Adrenal gland (tissue), 12 donors: ENCODE results near the gene ZNF516. TPM values are rescaled to one million over a fixed set of nuclear protein-coding genes. Genes with fewer than 3 reads are reported as not detected.
A peak's percentile ranks its signal among the peaks of the same experiment; 100 is the strongest.

Source experiments
- DNase-seq, 7 donors: peaks; one replicate each; pipeline ENCODE4 v3.0.0-alpha.2; 2019 to 2020
- H3K27ac ChIP-seq, 5 donors: fragments of 200-600 bp; sonication (generic) in 4 of 5; 1 replicate in 3 of 5; 2 replicates in 2 of 5; pipeline versions ENCODE4 v1.5.1 to v1.8.0; 2016 to 2020; ENCODE audit warnings: mild to moderate bottlenecking in 1 of 5
- H3K27me3 ChIP-seq: fragments of 200-600 bp; 2 replicates; pipeline ENCODE4 v1.8.0; 2021
- H3K36me3 ChIP-seq, 2 donors: fragments of 200-600 bp; replicated peaks in 1 of 2; 1 replicate in 1 of 2; 2 replicates in 1 of 2; pipeline versions ENCODE4 v1.5.1 to v1.8.0; 2018 to 2022
- H3K4me1 ChIP-seq, 2 donors: fragments of 200-600 bp; replicated peaks in 1 of 2; 1 replicate in 1 of 2; 2 replicates in 1 of 2; pipeline versions ENCODE4 v1.5.1 to v1.8.0; 2018 to 2021
- H3K4me3 ChIP-seq, 4 donors: fragments of 200-600 bp; sonication (generic) in 3 of 4; one replicate each; pipeline ENCODE4 v1.5.1; 2016 to 2018
- H3K9me3 ChIP-seq, 3 donors: fragments of 200-600 bp; sonication (generic) in 1 of 3; replicated peaks in 1 of 3; 1 replicate in 2 of 3; 2 replicates in 1 of 3; pipeline versions ENCODE4 v1.5.1 to v1.8.0; 2016 to 2021
- POLR2A ChIP-seq, 2 donors: fragments of 450-650 bp; IDR thresholded peaks; one replicate each; pipeline ENCODE4 v1.6.1; 2017; ENCODE audit warnings: antibody characterized with exemption in 2 of 2, mild to moderate bottlenecking in 2 of 2, moderate library complexity in 1 of 2
- WGBS, 4 donors: extraction: QIAGEN DNeasy Blood & Tissue Kit in 2 of 4; methylation state at CpG; one replicate each; pipeline versions ENCODE4 v1.1.5 to v1.1.7; 2013 to 2017; 5-methylcytosine and 5-hydroxymethylcytosine counted together
- intact Hi-C, 2 donors: fragments of 100-400 bp; cut with DNase I; formaldehyde crosslinking; loops; one replicate each; pipeline versions ENCODE4 v1.14.1 to v1.15.0; 2022 to 2023
- polyA plus RNA-seq, 3 donors: library from polyadenylated mRNA; stranded (reverse); fragments of 200-250 nt in 2 of 3; fragments of 350-450 nt in 1 of 3; fragmentation: Illumina TruSeq in 1 of 3; extraction: RNeasy Lipid Tissue Mini Kit (QIAGEN cat#74804) in 1 of 3; gene quantifications; one replicate each; pipeline ENCODE4 v1.2.3, GENCODE V29; 2013 to 2014
- total RNA-seq, 9 donors: library from RNA; depleted of rRNA in 4 of 9; stranded (reverse); fragments of >200 nt in 4 of 9; fragments of 120-200 nt in 1 of 9; fragmentation: NEBNext Ultra II Directional in 1 of 9; extraction: Animal tissue kit (Norgen Biotek cat#: 25700) in 1 of 9; gene quantifications; one replicate each; pipeline versions ENCODE4 v1.1.0 to v1.2.4, GENCODE V29; 2013 to 2023
- TF ChIP-seq, protein P1 (sequence below), 6 experiments: fragments of 450-650 bp in 4 of 6; fragments of 200-600 bp in 2 of 6; sonication (generic) in 1 of 6; IDR thresholded peaks; 1 replicate in 5 of 6; 2 replicates in 1 of 6; pipeline versions ENCODE4 v1.5.1 to v1.8.0; 2016 to 2021; ENCODE audit warnings: antibody characterized with exemption in 6 of 6, mild to moderate bottlenecking in 2 of 6, moderate library complexity in 1 of 6
- donor health status: healthy with polysubstance abuse.
- donor health status: Bipolar disorder and iron deficiency.
- donor health status: DM: yes; HTN: yes; CAD: no.
- donor health status: DM: no; HTN: no; CAD: no.
- donor health status: DM: no; HTN: no; CAD: no.
- donor health status: DM: yes; HTN: yes; CAD: no.

ZNF516 gene
- total and polyA plus RNA-seq, 12 donors: 8.6 to 60.1 (median 31.0) TPM

DNA sequence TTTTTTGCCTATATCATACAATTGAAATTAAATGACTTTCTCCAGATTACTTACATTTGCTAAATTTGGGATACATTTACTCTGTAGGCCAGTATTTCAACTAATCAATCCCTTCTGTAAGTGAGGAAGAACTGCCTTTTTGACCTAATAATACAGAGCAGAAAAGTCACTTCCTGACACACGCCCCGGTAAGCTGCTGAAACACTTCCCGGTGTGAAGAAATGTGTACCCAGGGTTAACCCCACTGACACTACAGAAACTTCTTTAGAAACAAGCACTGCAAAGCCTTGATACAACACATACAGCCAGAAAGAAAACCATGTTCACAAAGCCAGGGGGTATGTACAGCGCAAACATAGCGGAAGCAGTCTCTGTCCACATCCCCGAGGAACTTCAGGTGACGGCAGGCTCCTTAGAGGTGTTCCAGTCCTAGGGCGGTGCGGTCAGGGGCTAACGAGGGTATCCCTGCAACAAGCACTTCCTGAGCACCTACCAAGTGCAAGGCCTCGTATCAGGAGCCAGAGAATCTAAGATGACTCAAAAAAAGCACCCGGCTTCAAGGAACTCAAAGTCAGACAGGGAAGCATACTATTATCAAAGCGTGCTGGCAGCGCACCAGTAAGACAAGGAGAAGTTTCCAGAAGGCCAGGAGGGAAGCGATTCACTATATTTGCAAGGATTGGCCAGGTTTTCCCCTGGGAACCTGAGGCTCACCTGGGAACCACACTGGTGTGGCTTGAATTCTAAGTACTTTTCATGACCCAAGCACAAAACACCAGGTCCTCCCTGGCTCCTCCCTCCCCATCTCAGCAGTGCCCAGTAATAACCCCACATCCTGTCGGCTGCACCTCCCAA lies 46.6 kb downstream of the ZNF516 start:
- Histone ChIP-seq H3K4me1 (peaks cover 47 to 78% of the 10 kb centered on the region in 2 donors), H3K27me3 (no peaks in the 10 kb centered on the region), H3K9me3 (no peaks in the 10 kb centered on the region), H3K4me3 (no peak overlapping the region), H3K36me3 (no peaks in the 10 kb centered on the region), H3K27ac (peak overlapping the region in 2 of 5 donors; percentile 45 to 93)
- WGBS, 4 donors: 75 to 83% (median 79%) methylated on average over 15 to 16 of the region's 16 CpGs
- TF ChIP-seq POLR2A (IDR thresholded peaks at IDR 0.05): no peak
- TF ChIP-seq, protein P1, sequence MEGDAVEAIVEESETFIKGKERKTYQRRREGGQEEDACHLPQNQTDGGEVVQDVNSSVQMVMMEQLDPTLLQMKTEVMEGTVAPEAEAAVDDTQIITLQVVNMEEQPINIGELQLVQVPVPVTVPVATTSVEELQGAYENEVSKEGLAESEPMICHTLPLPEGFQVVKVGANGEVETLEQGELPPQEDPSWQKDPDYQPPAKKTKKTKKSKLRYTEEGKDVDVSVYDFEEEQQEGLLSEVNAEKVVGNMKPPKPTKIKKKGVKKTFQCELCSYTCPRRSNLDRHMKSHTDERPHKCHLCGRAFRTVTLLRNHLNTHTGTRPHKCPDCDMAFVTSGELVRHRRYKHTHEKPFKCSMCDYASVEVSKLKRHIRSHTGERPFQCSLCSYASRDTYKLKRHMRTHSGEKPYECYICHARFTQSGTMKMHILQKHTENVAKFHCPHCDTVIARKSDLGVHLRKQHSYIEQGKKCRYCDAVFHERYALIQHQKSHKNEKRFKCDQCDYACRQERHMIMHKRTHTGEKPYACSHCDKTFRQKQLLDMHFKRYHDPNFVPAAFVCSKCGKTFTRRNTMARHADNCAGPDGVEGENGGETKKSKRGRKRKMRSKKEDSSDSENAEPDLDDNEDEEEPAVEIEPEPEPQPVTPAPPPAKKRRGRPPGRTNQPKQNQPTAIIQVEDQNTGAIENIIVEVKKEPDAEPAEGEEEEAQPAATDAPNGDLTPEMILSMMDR (IDR thresholded peaks at IDR 0.05): no peak
- peak in 3 of 7 donors; percentile 12 to 48 (median 24) for DNase-seq
- intact Hi-C loops: no loop called here

DNA sequence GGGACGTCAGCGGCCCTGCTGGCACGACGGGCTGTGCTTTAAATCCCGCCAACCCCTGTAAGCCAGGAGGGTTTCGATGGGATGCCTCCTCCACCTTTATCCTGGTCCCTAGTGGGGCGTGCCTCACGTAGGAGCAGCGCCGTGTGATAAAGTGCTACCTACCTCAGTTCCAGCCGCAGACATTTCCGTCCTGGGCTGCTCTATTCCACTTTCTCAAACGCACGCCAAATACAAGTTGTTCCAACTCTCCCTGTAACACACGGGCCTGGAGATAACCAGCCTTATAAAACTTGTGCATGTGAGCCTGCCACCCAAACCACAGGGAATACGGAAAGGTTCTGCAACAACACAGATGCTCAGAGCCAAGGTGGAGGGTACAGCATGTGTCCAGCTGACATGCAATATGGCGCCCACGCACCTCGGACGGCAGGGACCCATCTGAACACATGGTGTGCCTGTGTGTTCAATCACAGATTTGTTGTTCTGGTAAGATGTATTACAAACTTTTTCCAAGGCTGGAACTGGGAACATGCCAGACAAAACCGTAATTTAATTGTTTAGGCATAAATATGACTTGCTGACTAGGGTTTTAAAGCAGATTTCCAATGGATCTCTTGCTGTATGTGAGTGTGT lies 47.7 kb downstream of the ZNF516 start:
- Histone ChIP-seq H3K36me3 (peaks cover 0 to 2% of the 10 kb centered on the region in 2 donors), H3K4me1 (peaks cover 41 to 67% of the 10 kb centered on the region in 2 donors), H3K9me3 (no peaks in the 10 kb centered on the region), H3K27ac (peak overlapping the region in 3 of 5 donors; percentile 51 to 73 (median 58)), H3K27me3 (no peaks in the 10 kb centered on the region), H3K4me3 (no peak overlapping the region)
- WGBS, 4 donors: 79 to 89% (median 85%) methylated on average over 16 to 21 of the region's 21 CpGs
- intact Hi-C loops: no loop called here
- DNase-seq: peak in 5 of 7 donors; percentile 31 to 64 (median 43)
- no peak for TF ChIP-seq POLR2A (IDR thresholded peaks at IDR 0.05)
- TF ChIP-seq, protein P1 (IDR thresholded peaks at IDR 0.05): no peak

DNA sequence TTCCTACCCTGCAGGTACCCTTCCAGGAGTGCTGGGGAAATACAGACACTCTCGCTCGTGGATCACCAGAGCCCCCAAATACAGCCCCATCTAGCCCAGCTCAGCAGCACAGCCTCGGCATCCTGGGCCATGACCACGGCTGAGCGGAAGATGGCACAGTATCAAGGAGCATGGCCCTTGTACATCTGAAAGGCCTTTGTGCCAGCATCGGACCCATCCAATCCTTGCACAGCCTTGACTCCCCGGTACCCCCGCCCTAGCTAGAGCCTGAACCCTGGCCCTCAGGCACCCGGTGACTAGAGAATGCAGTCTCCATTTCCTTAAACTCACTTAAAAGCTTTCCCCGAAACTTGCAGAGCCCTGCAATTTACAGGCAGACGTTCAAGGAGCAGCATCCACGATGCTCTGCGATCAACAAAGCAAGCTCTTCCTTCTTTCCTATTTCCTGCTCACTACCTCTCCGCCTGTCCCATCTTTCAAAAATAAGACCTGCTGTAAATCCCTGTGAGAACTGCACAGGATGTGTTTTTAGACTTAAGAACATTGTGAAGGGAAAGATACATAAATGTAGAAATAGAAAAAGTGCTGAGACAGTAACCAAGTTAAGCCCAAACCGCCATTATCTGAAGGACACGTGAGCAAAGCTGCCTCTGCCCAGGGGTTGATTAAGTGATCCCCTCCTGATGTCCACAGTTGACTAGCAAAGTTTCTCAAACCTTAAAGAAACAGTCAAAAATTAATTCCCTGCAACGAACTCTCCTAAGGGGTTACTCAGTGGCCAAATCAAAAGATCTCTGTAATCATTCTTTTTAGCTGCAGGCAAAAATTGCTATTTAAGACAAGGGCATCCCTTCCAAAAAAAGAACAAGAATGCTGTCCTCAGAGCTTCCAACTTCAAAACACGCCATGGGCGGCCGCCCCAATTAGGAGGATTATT lies 48.5 kb downstream of the ZNF516 start:
- intact Hi-C loops: no loop called here
- H3K9me3 ChIP-seq: no peaks in the 10 kb centered on the region
- 69 to 75% (median 72%) methylated on average over 16 to 20 of the region's 20 CpGs for whole genome bisulfite sequencing, 4 donors
- peak in 2 of 7 donors; percentile 32 to 51 for DNase-seq
- peak overlapping the region in 3 of 5 donors; percentile 51 to 73 (median 58) for H3K27ac ChIP-seq
- H3K4me1 ChIP-seq: peaks cover 36 to 59% of the 10 kb centered on the region in 2 donors
- H3K4me3 ChIP-seq: no peak overlapping the region
- peaks cover 0 to 10% of the 10 kb centered on the region in 2 donors for H3K36me3 ChIP-seq
- TF ChIP-seq, protein P1 (IDR thresholded peaks at IDR 0.05): peak in 1 of 6 experiments; percentile 2
- no peak for TF ChIP-seq POLR2A (IDR thresholded peaks at IDR 0.05)
- no peaks in the 10 kb centered on the region for H3K27me3 ChIP-seq
